ENCODE results near the gene SEBOX.

The SEBOX gene

DNA sequence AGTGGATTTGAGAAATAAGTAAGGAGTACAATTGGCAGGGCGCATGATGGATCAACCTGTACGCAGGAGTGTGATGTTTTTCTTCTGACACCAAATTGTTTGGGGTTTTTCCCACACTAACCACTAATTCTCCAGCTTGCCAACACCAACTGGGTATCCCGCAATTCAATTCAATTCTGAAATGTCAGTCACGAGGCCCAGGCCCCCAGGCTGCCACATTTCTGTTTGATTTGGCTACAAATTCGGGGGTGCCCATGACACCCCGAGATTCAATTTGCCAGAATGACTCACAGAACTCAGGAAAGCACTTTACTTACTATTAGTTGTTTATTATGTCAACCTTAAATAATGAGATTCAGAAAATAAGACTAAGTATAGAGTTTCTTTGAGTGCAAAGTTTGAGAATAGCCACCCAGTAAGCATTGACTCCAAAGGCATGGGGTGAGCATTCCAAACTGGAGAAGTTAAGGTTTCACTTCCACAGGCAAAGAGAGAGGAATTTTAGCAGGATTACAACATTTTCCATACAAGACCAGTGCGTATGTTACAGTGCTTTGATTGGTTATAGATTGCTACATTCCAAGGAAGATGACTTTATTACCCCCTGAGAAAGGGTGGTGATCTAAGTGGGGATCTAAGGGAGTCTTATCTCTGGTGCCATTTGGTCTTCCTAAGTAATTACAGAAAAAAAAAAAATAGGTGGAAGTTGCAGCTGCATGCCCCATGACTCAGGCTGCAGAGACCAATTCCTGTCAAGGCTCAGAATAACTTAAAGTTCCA lies 29.5 kb upstream of the SEBOX start:
- DNase-seq (ENCODE audit: low spot score) = no peak
- no peak for FAIRE-seq

DNA sequence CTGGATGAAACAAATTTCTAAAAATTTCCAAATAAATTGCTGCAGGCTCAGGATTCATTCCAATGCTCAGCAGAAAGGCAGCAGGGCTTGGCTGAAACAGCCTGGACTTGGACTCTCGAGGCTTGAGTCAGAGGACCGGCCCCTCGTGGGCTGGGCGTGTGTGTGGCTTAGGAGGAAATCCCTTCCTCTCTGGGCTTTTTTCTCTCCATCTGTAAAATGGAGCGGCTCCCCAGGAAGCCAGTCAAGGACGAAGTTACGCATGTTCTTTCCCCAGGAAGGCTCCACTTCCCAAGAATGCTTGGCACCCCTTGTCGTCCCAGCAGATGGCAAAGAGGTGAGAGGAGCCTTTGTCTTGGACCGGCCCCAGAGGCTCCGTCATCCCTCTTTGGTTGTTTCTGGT lies 27.5 kb upstream of the SEBOX start:
- DNase-seq (ENCODE audit: low spot score) = no peak
- FAIRE-seq = no peak

DNA sequence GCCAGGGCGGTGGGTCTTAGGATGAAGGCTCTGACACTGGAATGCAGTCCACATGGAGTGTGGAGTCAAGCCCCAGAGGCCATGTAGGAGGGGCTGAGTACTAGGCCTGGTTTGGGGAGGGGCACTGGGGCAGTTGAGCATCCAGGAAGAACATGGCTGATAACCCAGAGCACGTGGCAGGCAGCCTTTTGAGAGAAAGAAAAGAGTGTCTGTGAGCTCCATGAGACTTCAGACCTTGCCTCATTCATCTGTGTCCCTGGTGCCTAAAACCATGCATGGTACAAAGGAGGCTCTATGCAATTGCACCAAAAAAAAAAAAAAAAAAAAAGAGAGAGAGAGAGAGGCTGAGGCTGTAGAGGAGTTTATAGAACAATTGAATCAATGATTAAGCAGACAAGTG lies 26.4 kb upstream of the SEBOX start:
- FAIRE-seq = no peak
- no peak for DNase-seq (ENCODE audit: low spot score)

DNA sequence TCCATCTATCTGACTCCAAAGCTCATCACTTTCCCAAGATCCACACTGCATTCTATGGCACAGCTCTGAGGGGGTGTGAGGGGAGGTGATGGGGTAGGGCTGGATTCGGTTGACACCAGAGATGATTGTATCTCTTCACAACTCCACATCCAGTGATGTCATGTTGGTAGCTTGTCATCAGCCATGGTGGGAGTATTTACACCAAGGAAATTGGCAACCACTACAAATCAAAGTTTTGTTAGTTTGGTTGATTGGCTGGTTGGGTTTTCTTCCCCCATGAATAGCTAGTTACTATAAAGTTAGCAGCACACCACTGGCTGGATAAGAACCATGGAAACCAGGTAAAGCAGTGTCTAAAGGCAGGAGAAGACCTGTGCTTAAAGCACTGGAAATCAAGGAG lies 26.0 kb upstream of the SEBOX start:
- DNase-seq (ENCODE audit: low spot score) (no peak), FAIRE-seq (no peak)

DNA sequence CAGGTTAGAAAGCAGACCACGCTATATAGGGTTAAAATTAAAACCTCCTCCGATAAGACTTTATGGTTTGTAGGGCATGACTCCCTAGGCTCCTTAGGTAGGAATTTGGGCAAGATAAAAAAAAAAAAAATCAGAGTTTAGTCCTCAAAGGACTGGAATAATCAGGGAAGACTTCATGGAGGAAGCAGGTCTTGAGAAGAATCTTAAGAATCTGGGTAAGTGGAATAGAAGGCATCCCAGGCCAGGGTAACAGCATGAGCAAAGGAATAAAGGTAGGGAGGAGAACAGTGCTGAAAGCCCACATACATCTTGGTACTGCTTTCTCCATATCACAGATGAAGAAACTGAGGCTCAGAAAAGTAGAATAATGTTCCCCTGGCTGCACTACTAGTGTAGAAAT lies 25.6 kb upstream of the SEBOX start:
- no peak for DNase-seq (ENCODE audit: low spot score)
- FAIRE-seq = no peak

DNA sequence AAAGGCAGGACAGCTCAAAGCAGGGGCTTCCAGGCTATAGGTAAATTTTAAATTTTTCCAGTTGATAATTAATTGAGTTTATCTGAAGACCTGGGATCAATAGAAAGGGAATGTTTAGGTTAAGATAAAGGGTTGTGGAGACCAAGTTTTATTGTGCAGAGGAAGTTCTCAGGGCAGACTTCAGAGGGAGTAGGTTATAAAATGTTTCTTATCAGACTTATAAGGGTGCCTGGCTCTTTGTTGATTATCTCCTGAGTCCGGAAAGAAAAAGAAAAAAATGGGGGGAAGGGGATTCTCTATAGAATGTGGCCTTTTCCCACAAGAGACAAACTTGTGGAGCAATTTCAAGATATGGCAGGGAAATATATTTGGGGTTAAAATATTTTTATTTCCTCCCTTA lies 25.1 kb upstream of the SEBOX start:
- DNase-seq (ENCODE audit: low spot score) (no peak), FAIRE-seq (no peak)

DNA sequence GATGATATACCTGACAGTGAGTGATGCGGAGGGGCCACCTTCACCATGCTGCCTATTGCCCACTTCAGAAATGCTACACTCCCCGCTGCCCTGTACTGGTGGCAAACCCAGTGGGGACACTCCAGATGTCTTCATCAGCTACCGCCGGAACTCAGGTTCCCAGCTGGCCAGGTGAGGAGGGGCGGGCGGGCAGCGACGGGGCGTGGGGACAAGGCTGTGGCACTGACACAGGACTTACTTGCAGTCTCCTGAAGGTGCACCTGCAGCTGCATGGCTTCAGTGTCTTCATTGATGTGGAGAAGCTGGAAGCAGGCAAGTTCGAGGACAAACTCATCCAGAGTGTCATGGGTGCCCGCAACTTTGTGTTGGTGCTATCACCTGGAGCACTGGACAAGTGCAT lies 23.1 kb upstream of the SEBOX start:
- FAIRE-seq (no peak), DNase-seq (ENCODE audit: low spot score) (no peak)

DNA sequence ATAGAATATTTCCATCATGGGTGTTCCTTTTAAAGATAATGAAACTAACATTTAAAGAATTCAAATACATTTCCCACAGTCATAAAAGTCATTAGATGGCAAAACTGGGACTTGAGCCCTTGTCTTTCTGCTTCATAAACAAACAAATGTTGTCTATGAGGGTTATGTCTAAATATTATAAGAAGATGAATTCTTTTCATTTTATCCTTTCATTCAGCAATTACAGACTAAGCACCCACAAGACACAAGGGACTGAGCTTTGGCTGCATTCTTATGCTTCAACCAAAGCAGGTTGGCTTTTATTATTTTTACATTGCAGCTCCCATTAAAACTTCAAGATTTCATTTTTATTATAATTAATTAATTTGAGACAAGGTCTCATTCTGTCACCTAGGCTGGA lies 21.4 kb upstream of the SEBOX start:
- DNase-seq (ENCODE audit: low spot score) (no peak), FAIRE-seq (no peak)

DNA sequence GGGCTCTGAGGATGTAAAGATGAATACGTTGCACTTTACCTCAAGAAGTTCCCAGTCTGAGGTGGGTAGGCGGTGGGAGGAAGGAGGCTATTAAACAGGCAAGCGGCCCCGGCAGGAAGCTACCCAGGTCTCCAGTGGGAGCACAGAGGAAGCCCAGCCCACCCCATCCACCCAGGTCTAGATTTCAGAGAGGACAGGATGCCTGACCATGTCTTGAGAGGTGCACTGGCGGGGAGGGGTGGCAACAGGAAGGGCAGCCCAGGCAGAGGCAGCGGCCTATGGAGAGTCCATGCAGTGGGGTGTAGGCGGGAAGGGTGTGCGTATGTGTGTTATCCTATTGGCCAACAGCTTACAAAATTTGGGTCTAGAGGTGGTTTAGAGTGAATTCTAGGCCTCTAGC lies 20.4 kb upstream of the SEBOX start:
- DNase-seq (ENCODE audit: low spot score) (no peak), FAIRE-seq (no peak)

DNA sequence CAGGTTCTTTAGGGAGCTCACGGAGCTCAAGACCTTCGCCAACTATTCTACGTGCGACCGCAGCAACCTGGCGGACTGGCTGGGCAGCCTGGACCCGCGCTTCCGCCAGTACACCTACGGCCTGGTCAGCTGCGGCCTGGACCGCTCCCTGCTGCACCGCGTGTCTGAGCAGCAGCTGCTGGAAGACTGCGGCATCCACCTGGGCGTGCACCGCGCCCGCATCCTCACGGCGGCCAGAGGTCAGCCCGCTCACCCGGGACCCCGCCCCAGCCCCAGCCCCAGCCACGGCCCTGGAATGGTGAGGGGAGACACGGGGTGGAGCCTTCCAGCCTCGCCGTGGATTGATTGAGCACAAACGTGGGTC lies 20.0 kb upstream of the SEBOX start:
- DNase-seq (ENCODE audit: low spot score) (no peak), FAIRE-seq (no peak)

DNA sequence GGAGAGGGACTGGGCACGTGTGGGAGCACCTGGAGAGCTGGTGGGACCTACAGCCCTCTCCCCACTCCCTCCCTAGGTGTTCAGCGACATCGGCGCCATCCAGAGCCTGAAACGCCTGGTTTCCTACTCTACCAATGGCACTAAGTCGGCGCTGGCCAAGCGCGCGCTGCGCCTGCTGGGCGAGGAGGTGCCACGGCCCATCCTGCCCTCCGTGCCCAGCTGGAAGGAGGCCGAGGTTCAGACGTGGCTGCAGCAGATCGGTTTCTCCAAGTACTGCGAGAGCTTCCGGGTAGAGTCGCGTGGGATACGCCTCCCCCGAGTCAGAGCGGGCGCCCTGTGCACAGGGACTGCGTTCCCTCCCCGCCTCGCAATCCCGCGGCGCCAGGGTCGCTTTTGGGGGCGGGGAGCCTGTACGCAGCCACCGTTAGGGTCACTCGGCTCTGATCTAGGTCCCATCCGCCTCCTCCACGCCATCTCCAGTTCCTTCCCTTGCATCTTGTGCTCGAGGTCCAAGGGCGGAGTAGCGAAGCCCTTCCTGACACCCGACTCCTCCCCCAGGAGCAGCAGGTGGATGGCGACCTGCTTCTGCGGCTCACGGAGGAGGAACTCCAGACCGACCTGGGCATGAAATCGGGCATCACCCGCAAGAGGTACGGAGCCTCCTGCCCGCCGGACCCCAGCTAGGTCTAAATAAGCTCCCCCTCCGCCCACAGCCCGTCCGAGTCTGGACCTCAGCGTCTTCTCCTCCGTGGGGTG lies 19.5 kb upstream of the SEBOX start:
- FAIRE-seq (no peak), DNase-seq (ENCODE audit: low spot score) (no peak)

DNA sequence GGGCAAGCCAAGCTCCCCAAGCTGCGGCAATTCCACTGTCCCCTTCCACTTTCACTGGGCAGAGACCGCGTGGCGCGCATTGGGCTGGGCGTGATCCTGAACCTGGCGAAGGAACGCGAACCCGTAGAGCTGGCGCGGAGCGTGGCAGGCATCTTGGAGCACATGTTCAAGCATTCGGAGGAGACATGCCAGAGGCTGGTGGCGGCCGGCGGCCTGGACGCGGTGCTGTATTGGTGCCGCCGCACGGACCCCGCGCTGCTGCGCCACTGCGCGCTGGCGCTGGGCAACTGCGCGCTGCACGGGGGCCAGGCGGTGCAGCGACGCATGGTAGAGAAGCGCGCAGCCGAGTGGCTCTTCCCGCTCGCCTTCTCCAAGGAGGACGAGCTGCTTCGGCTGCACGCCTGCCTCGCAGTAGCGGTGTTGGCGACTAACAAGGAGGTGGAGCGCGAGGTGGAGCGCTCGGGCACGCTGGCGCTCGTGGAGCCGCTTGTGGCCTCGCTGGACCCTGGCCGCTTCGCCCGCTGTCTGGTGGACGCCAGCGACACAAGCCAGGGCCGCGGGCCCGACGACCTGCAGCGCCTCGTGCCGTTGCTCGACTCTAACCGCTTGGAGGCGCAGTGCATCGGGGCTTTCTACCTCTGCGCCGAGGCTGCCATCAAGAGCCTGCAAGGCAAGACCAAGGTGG lies 16.3 kb upstream of the SEBOX start:
- DNase-seq (ENCODE audit: low spot score) (no peak), FAIRE-seq (no peak)

DNA sequence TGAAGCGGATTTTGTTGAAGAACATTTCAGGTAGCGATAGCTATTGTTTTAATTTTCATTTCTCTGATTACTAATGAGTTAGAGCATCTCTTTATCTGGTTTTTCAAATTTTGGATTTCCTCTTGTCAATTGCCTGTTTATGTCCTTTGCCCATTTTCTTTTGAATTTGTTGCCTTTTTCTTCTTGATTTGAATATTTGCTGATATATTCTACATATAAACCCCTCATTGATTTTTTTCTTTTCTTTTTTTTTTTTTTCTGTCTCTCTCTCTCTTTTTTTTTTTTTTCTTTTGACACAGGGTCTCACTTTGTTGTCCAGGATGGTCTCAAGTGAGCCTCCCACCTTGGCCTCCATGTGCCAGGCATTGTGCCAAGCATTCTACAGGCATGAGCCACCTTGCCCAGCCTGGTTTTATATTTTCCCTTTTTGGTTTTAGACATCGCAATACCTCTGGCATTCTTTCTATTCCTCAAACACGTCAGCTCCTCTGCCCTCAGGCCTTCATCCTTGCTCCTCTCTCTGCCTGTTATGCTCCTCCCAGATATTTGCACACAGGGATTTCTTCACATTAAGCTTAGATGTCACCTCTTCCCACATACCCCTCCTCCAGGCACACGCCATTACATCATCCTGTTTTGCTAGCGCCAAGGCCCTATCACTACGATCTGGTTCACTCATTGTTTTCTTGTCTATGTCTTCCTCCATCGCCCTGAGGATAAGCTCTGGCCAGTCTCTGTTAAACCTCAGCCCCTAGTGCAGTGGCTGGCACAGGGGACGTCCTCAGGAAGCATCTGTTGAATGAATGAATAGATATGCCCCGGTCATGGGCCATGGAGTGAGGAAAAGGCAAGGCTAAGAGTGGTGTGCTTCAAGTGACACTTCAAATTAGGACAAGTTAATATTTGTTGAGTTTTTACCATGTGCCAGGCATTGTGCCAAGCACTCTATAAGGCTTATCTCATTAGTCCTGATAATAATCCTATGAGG lies 15.1 kb upstream of the SEBOX start:
- FAIRE-seq = no peak

DNA sequence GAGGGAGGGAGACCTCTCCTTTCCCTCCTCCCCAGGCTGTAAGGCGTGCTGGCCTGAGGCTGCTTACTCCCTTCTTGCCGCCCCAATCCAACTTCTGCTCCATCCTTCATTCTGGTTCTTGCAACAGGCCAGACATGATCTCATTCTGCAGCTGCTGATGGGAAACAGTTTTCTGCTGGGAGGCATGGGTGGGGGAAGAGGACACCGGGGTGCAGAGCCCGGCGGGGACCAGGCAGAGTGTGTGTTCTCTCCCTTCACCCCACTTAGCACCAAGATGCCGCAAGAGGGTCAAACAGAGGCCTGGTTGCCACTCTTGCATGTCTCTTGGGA lies 7.9 kb upstream of the SEBOX start:
- DNase-seq (ENCODE audit: low spot score) (no peak), FAIRE-seq (no peak)

More for the DNA sequence above, 15.1 kb upstream of the SEBOX start:
- peak; percentile 29 for DNase-seq (ENCODE audit: low spot score)

DNA sequence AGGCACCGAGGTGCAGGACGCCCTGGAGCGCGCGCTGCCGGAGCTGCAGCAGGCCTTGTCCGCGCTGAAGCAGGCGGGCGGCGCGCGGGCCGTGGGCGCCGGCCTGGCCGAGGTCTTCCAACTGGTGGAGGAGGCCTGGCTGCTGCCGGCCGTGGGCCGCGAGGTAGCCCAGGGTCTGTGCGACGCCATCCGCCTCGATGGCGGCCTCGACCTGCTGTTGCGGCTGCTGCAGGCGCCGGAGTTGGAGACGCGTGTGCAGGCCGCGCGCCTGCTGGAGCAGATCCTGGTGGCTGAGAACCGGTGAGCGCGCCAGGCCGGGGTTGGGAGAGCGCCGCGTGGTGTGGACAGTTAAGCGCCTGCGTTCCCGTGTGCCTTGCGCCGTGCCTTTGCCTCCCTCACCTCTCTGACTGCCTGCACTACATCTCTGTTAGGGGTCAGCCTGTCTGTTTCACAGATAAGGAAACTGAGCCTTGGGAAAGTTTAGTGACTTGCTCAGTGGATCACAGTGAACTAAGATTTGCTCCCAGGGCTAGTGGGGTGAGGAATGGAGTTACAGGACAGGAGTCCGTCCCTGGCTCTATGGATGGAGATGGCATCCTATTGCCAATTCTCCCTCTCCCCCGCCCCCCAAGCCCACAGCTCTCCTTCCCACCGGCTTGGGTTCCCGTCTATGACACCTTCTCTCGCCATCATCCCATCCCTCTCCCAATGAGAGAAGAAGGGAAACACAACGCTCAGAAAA lies 7.4 kb upstream of the SEBOX start:
- FAIRE-seq (no peak), DNase-seq (ENCODE audit: low spot score) (no peak)

DNA sequence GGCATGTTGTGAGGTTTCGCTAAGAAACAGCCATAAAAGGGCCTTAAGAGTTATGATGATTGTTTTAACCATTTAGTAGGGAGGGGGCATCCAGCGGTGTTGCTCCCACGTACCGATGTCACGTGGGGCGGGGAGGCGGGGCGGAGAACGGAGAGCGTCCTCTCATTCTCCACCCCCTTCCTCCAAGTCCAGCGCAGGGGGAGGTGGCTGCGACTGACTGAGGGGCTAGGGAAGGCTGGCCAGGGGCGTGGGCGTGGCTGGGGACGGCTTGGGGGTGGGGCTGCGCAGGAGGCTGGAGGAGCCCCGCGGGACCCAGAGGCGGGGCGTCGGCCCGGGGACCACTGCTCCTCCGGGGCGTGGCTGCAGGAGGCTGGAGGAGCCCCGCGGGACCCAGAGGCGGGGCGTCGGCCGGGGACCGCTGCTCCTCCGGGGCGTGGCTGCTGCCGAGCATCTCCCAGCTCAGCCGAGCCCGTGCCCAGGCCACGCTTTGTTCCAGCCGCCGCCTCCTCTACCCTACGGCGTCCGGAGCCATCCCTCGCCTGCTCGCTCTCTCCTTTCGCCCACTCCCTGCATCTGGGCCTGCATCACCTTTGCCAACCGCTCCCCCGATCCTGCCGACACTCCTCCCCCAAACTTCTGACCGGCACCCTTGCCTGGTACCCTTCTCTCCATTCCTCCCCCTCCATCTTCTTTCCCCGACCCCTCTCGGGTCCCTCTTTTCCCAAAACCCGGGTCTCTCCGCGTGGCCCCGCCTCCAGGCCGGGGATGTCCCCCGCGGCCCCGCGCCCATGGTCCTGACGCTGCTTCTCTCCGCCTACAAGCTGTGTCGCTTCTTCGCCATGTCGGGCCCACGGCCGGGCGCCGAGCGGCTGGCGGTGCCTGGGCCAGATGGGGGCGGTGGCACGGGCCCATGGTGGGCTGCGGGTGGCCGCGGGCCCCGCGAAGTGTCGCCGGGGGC lies 6.5 kb upstream of the SEBOX start, which contains the start of gene SARM1:
TSS of gene SARM1 (plus strand) at position 450 of the 958 bp plus-strand sequence. CDS start at position 789, 339 bp downstream.
- no peak for FAIRE-seq
- DNase-seq (ENCODE audit: low spot score) = peak; percentile 79

DNA sequence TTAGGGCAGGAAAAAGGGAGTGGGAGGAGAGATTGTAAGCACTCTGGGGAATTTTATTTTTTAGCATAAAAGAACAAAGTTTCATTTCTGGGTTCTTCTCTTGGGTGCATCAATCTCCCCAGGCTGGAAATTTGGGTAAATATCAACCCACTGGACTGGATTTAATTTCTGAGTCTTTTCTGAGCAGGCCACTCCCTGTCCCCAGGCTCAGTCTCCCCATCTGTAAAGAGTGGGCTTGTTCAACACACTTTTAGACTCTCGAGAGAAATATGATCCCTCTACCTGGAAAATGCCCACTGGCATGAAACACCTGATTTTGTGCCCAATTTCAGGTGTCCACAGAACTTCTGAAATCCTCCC lies 5.7 kb upstream of the SEBOX start:
- no peak for FAIRE-seq
- DNase-seq (ENCODE audit: low spot score) = no peak

DNA sequence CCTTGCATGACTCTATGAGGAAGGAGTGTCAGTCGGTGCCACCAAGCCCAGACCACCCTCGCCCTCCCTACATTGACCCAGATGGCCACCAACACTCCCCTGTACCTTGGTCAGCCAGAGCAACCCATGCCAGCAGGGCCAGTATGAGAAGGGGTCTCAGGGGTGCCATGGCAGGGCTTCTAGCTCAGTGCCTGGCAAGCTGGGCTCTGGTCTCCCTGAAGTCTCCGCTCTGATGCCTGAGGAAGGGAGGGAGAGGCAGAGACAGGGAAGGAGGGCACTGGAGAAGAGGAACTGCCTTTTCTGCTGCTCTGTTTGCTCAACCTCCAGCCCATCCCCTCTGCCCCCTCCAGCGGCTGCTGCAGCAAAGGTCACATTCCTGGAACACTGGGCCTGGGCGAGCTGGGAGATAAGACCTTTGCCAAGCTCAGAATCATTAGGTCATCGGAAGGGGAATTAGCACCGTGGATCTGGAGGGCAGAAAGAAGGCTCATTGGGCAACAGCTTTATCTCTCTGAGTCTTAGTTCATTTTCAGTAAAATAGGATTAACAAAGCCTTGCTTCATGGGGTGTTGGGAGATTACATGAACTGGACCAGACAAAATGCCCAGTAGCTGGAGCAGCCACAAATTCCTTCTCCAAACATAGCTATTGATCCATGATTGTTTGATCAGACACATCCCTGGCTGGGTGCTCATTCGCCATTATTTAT lies 5.2 kb upstream of the SEBOX start, which contains the start of gene VTN:
TSS of gene VTN (minus strand) at position 273 of the 709 bp plus-strand sequence. CDS start at position 169, 104 bp downstream.
- FAIRE-seq = no peak
- DNase-seq (ENCODE audit: low spot score) = no peak

DNA sequence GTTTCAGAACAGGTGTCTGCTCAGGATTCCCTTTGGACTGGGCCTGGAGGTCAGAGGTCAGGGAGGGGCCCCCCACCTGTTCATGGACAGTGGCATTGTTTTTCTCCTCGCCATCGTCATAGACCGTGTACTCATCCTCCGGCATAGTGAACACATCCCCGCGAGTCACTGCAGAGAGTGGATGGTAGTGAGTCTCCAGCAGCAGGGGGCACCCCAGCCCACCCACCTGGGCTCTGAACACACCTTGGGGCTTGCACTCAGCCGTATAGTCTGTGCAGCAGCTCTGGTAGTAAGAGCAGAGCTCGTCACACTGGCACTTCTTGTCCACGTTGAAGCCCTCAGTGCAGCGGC lies 4.7 kb upstream of the SEBOX start:
- no peak for FAIRE-seq
- DNase-seq (ENCODE audit: low spot score) = no peak
